AG04450 (cell line): Measurements from ENCODE around the gene OMD. TPM values are rescaled to one million over a fixed set of nuclear protein-coding genes. Genes with fewer than 3 reads are reported as not detected.

Experiments
- CTCF ChIA-PET: fragments of 300-600, 350-600 bp; formaldehyde crosslinking; extraction: SDS; loops from one replicate; lab custom pipeline; 2022; ENCODE audit warnings: antibody characterized with exemption, inconsistent platforms; lab: Charles Lee
- POLR2A ChIA-PET: fragments of 350-600 bp; formaldehyde crosslinking; extraction: SDS; loops from one replicate; lab custom pipeline; 2021; ENCODE audit warnings: antibody characterized with exemption, inconsistent platforms; lab: Yijun Ruan, JAX
- DNase-seq: peaks from one replicate; pipeline ENCODE4 v3.0.0-alpha.2; 2011; ENCODE audit warnings: low read depth, low spot score
- H3K27ac ChIP-seq: one replicate; pipeline ENCODE4 v1.5.1; 2012; ENCODE audit warnings: low read depth, low read length, control low read depth
- H3K27me3 ChIP-seq: one replicate; pipeline ENCODE4 v1.6.0; 2012; ENCODE audit warnings: low read length; ENCODE audit not compliant: control insufficient read depth, insufficient read depth
- H3K4me3 ChIP-seq: 2 replicates; pipeline ENCODE4 v1.5.1; 2011; ENCODE audit warnings: mild to moderate bottlenecking, low read depth, low read length, control low read depth
- H3K9me3 ChIP-seq: 2 replicates; pipeline ENCODE4 v1.5.1; 2012; ENCODE audit warnings: low read length; ENCODE audit not compliant: control insufficient read depth, insufficient read depth
- CTCF ChIP-seq: IDR thresholded peaks from 2 replicates; pipeline ENCODE4 v1.5.1; 2011; ENCODE audit warnings: low read depth, low read length, control low read depth, inconsistent platforms
- polyA plus RNA-seq: library from polyadenylated mRNA; depleted of rRNA; stranded (reverse); fragments of >200 nt; gene quantifications from 2 replicates; pipeline ENCODE4 v1.2.3, GENCODE V29; 2011

The OMD gene
- polyA plus RNA-seq, 1 experiment: not detected

GRCh38 chr9:92407818-92408217, 16.5 kb downstream of the OMD start:
- Histone ChIP-seq H3K27me3 (no peaks in the 10 kb centered on the region), H3K9me3 (no peaks in the 10 kb centered on the region), H3K4me3 (no peak overlapping the region), H3K27ac (no peak overlapping the region)
- TF ChIP-seq CTCF: no peak
- POLR2A ChIA-PET: no interaction called here
- no peak for DNase-seq
- CTCF ChIA-PET: no interaction called here

- CTCF ChIA-PET: no interaction called here
- H3K9me3 ChIP-seq: no peaks in the 10 kb centered on the region
- no peak overlapping the region for H3K4me3 ChIP-seq
- POLR2A ChIA-PET: no interaction called here
- no peak overlapping the region for H3K27ac ChIP-seq
- H3K27me3 ChIP-seq: no peaks in the 10 kb centered on the region
- no peak for DNase-seq
- no peak for TF ChIP-seq CTCF
Measured at GRCh38 chr9:92406477-92406876, 17.8 kb downstream of the OMD start.

- DNase-seq: no peak
- Histone ChIP-seq H3K4me3 (no peak overlapping the region), H3K27me3 (no peaks in the 10 kb centered on the region), H3K27ac (no peak overlapping the region), H3K9me3 (no peaks in the 10 kb centered on the region)
- CTCF ChIA-PET: no interaction called here
- TF ChIP-seq CTCF: no peak
- POLR2A ChIA-PET: no interaction called here
Measured at GRCh38 chr9:92405818-92406217, 18.5 kb downstream of the OMD start.

GRCh38 chr9:92404042-92404836, 20.0 kb downstream of the OMD start, which contains the start of gene OGN:
TSS of gene OGN (minus strand) at chr9:92404578. CDS start at chr9:92403407, 1,171 bp downstream.
- TF ChIP-seq CTCF: no peak
- Histone ChIP-seq H3K4me3 (no peak within 1 kb of the TSS), H3K27ac (no peak within 1 kb of the TSS), H3K27me3 (no peaks in the 10 kb centered on the region), H3K9me3 (no peaks in the 10 kb centered on the region)
- ChIA-PET POLR2A (no interaction called here), CTCF (interaction anchor here (0.5 to 1.1 kb wide), 4 partner anchors 12 to 233 kb away, joined by 3 read pairs; no protein-coding TSS in a partner anchor)
- no peak for DNase-seq
